ENCODE measurements around the gene STIL. TPM values are rescaled to one million over a fixed set of nuclear protein-coding genes. Genes with fewer than 3 reads are reported as not detected.
"Not testable (repeated sequence)": the region's sequence is repeated elsewhere in the genome, so short reads cannot be mapped to it uniquely, and the experiment has no call there.

The STIL gene
- polyA plus RNA-seq, 1 donor (not counting 4 experiments of a cell fraction or from before 2014, with no cell fraction given): 10.5 TPM

GRCh38 chr1:47280142-47280541, 33.8 kb downstream of the STIL start:
- no peak overlapping the region for H3K27ac ChIP-seq (ENCODE audit: control insufficient read depth, insufficient read depth, low read length)
- peak; percentile 88 for FAIRE-seq
- H3K9ac ChIP-seq (ENCODE audit: control insufficient read depth, extremely low read depth, insufficient read depth, low read length): no peak overlapping the region
- H3K9me3 ChIP-seq (ENCODE audit: control insufficient read depth, low read depth, low read length): no peaks in the 10 kb centered on the region
- H3K79me2 ChIP-seq (ENCODE audit: control insufficient read depth, insufficient read depth, low read length): peaks cover 12% of the 10 kb centered on the region
- peak overlapping the region; percentile 4 for H3K4me2 ChIP-seq (ENCODE audit: control insufficient read depth, extremely low read depth, insufficient read depth, low read depth, low read length)
- H3K9me1 ChIP-seq (ENCODE audit: control insufficient read depth, extremely low read depth, insufficient read depth, low read length): no peaks in the 10 kb centered on the region
- peaks cover 6% of the 10 kb centered on the region for H3K4me1 ChIP-seq (ENCODE audit: control insufficient read depth, extremely low read depth, insufficient read depth, low read length)
- no peaks in the 10 kb centered on the region for H4K20me1 ChIP-seq (ENCODE audit: control insufficient read depth, extremely low read depth, insufficient read depth, low read length)
- peaks cover 0 to 9% of the 10 kb centered on the region in 2 experiments for H3K36me3 ChIP-seq (ENCODE audit: control insufficient read depth in 2 of 2, extremely low read depth in 1 of 2, insufficient read depth in 2 of 2, low read length in 2 of 2)
- no peak for DNase-seq (ENCODE audit: low read depth, low spot score)
- no peaks in the 10 kb centered on the region for H3K27me3 ChIP-seq (ENCODE audit: control insufficient read depth, extremely low read depth, insufficient read depth, low read length)
- dilution Hi-C loops (cut with MboI; ENCODE audit: extremely low pct_ligation_motif_present, low sequenced_read_pairs): no loop called here
- H2AFZ ChIP-seq (ENCODE audit: control insufficient read depth, low read length): no peak overlapping the region
- no peak for TF ChIP-seq CTCF (optimal IDR thresholded peaks at IDR 0.05 in 1 of 3, IDR thresholded peaks at IDR 0.05 in 1 of 3, conservative IDR thresholded peaks at IDR 0.05 in 1 of 3; ENCODE audit: extremely low read depth in 1 of 3, insufficient read depth in 2 of 3, low read length in 3 of 3)
- TF ChIP-seq EZH2 (IDR thresholded peaks at IDR 0.05; ENCODE audit: low read length): no peak
- no peak overlapping the region for H3K4me3 ChIP-seq (ENCODE audit: control insufficient read depth in 2 of 3, extremely low read depth in 1 of 3, insufficient read depth in 2 of 3, low read depth in 1 of 3, low read length in 3 of 3)

GRCh38 chr1:47276850-47277249, 37.1 kb downstream of the STIL start:
- Histone ChIP-seq H3K36me3 (ENCODE audit: control insufficient read depth in 2 of 2, extremely low read depth in 1 of 2, insufficient read depth in 2 of 2, low read length in 2 of 2) (peaks cover 0 to 12% of the 10 kb centered on the region in 2 experiments), H3K27me3 (ENCODE audit: control insufficient read depth, extremely low read depth, insufficient read depth, low read length) (no peaks in the 10 kb centered on the region), H3K4me3 (ENCODE audit: control insufficient read depth in 2 of 3, extremely low read depth in 1 of 3, insufficient read depth in 2 of 3, low read depth in 1 of 3, low read length in 3 of 3) (no peak overlapping the region), H3K9me3 (ENCODE audit: control insufficient read depth, low read depth, low read length) (no peaks in the 10 kb centered on the region), H3K9ac (ENCODE audit: control insufficient read depth, extremely low read depth, insufficient read depth, low read length) (no peak overlapping the region), H3K79me2 (ENCODE audit: control insufficient read depth, insufficient read depth, low read length) (peaks cover 13% of the 10 kb centered on the region), H4K20me1 (ENCODE audit: control insufficient read depth, extremely low read depth, insufficient read depth, low read length) (no peaks in the 10 kb centered on the region), H2AFZ (ENCODE audit: control insufficient read depth, low read length) (no peak overlapping the region), H3K4me1 (ENCODE audit: control insufficient read depth, extremely low read depth, insufficient read depth, low read length) (peaks cover 6% of the 10 kb centered on the region), H3K9me1 (ENCODE audit: control insufficient read depth, extremely low read depth, insufficient read depth, low read length) (no peaks in the 10 kb centered on the region), H3K27ac (ENCODE audit: control insufficient read depth, insufficient read depth, low read length) (no peak overlapping the region), H3K4me2 (ENCODE audit: control insufficient read depth, extremely low read depth, insufficient read depth, low read depth, low read length) (no peak overlapping the region)
- DNase-seq (ENCODE audit: low read depth, low spot score) (no peak), FAIRE-seq (no peak)
- dilution Hi-C loops (cut with MboI; ENCODE audit: extremely low pct_ligation_motif_present, low sequenced_read_pairs): no loop called here
- TF ChIP-seq EZH2 (IDR thresholded peaks at IDR 0.05; ENCODE audit: low read length) (no peak), CTCF (optimal IDR thresholded peaks at IDR 0.05 in 1 of 3, IDR thresholded peaks at IDR 0.05 in 1 of 3, conservative IDR thresholded peaks at IDR 0.05 in 1 of 3; ENCODE audit: extremely low read depth in 1 of 3, insufficient read depth in 2 of 3, low read length in 3 of 3) (no peak)

- H3K27me3 ChIP-seq (ENCODE audit: control insufficient read depth, extremely low read depth, insufficient read depth, low read length); dilution Hi-C loops (cut with MboI; ENCODE audit: extremely low pct_ligation_motif_present, low sequenced_read_pairs): not testable (repeated sequence)
Measured at GRCh38 chr1:47275811-47276210, 38.1 kb downstream of the STIL start.

GRCh38 chr1:47265529-47265928, 48.4 kb downstream of the STIL start:
- H3K27ac ChIP-seq (ENCODE audit: control insufficient read depth, insufficient read depth, low read length); H3K36me3 ChIP-seq (ENCODE audit: control insufficient read depth in 2 of 2, extremely low read depth in 1 of 2, insufficient read depth in 2 of 2, low read length in 2 of 2); H3K9me3 ChIP-seq (ENCODE audit: control insufficient read depth, low read depth, low read length); H3K27me3 ChIP-seq (ENCODE audit: control insufficient read depth, extremely low read depth, insufficient read depth, low read length); H3K9me1 ChIP-seq (ENCODE audit: control insufficient read depth, extremely low read depth, insufficient read depth, low read length); H3K4me2 ChIP-seq (ENCODE audit: control insufficient read depth, extremely low read depth, insufficient read depth, low read depth, low read length); H2AFZ ChIP-seq (ENCODE audit: control insufficient read depth, low read length); FAIRE-seq; H4K20me1 ChIP-seq (ENCODE audit: control insufficient read depth, extremely low read depth, insufficient read depth, low read length); H3K4me1 ChIP-seq (ENCODE audit: control insufficient read depth, extremely low read depth, insufficient read depth, low read length); DNase-seq (ENCODE audit: low read depth, low spot score); H3K9ac ChIP-seq (ENCODE audit: control insufficient read depth, extremely low read depth, insufficient read depth, low read length); H3K79me2 ChIP-seq (ENCODE audit: control insufficient read depth, insufficient read depth, low read length); H3K4me3 ChIP-seq (ENCODE audit: control insufficient read depth in 2 of 3, extremely low read depth in 1 of 3, insufficient read depth in 2 of 3, low read depth in 1 of 3, low read length in 3 of 3); dilution Hi-C loops (cut with MboI; ENCODE audit: extremely low pct_ligation_motif_present, low sequenced_read_pairs): not testable (repeated sequence)

More at GRCh38 chr1:47275811-47276210, 38.1 kb downstream of the STIL start:
- H3K4me3 ChIP-seq (ENCODE audit: control insufficient read depth in 2 of 3, extremely low read depth in 1 of 3, insufficient read depth in 2 of 3, low read depth in 1 of 3, low read length in 3 of 3); H3K9me1 ChIP-seq (ENCODE audit: control insufficient read depth, extremely low read depth, insufficient read depth, low read length); FAIRE-seq; H4K20me1 ChIP-seq (ENCODE audit: control insufficient read depth, extremely low read depth, insufficient read depth, low read length); DNase-seq (ENCODE audit: low read depth, low spot score); H3K4me1 ChIP-seq (ENCODE audit: control insufficient read depth, extremely low read depth, insufficient read depth, low read length); H3K9me3 ChIP-seq (ENCODE audit: control insufficient read depth, low read depth, low read length); H2AFZ ChIP-seq (ENCODE audit: control insufficient read depth, low read length); H3K4me2 ChIP-seq (ENCODE audit: control insufficient read depth, extremely low read depth, insufficient read depth, low read depth, low read length); H3K36me3 ChIP-seq (ENCODE audit: control insufficient read depth in 2 of 2, extremely low read depth in 1 of 2, insufficient read depth in 2 of 2, low read length in 2 of 2); H3K9ac ChIP-seq (ENCODE audit: control insufficient read depth, extremely low read depth, insufficient read depth, low read length); H3K27ac ChIP-seq (ENCODE audit: control insufficient read depth, insufficient read depth, low read length): not testable (repeated sequence)
- peaks cover 13% of the 10 kb centered on the region for H3K79me2 ChIP-seq (ENCODE audit: control insufficient read depth, insufficient read depth, low read length)

Data from keratinocyte (primary cell).